Measurements from ENCODE around the gene PGAM2. TPM values are rescaled to one million over a fixed set of nuclear protein-coding genes. Genes with fewer than 3 reads are reported as not detected.

The PGAM2 gene
- total RNA-seq, 1 experiment from 2014 or later, result 2.7 TPM

- peak; percentile 17 for DNase-seq
- H3K27me3 ChIP-seq (ENCODE audit: control insufficient read depth, insufficient read depth, low read length), result no peaks in the 10 kb centered on the region
- H3K36me3 ChIP-seq (replicated peaks; ENCODE audit: control insufficient read depth, insufficient read depth, low read length), result peaks cover 13% of the 10 kb centered on the region
- no peak overlapping the region for H3K4me3 ChIP-seq (ENCODE audit: insufficient read depth, low read depth, low read length)
These were observed 6.6 kb downstream of the PGAM2 start for GRCh38 chr7:44058759-44059218.

- H3K4me3 ChIP-seq (ENCODE audit: insufficient read depth, low read depth, low read length), result no peak overlapping the region
- peak; percentile 36 for DNase-seq
- peaks cover 13% of the 10 kb centered on the region for H3K36me3 ChIP-seq (replicated peaks; ENCODE audit: control insufficient read depth, insufficient read depth, low read length)
- H3K27me3 ChIP-seq (ENCODE audit: control insufficient read depth, insufficient read depth, low read length), result no peaks in the 10 kb centered on the region
These were observed 7.3 kb downstream of the PGAM2 start for GRCh38 chr7:44057849-44058758.

- Histone ChIP-seq H3K36me3 (replicated peaks; ENCODE audit: control insufficient read depth, insufficient read depth, low read length) (peaks cover 13% of the 10 kb centered on the region), H3K4me3 (ENCODE audit: insufficient read depth, low read depth, low read length) (no peak overlapping the region), H3K27me3 (ENCODE audit: control insufficient read depth, insufficient read depth, low read length) (no peaks in the 10 kb centered on the region)
- peak; percentile 20 for DNase-seq
These were observed 8.1 kb downstream of the PGAM2 start for GRCh38 chr7:44057181-44057848.

- Histone ChIP-seq H3K4me3 (ENCODE audit: insufficient read depth, low read depth, low read length) (no peak overlapping the region), H3K36me3 (replicated peaks; ENCODE audit: control insufficient read depth, insufficient read depth, low read length) (peaks cover 15% of the 10 kb centered on the region), H3K27me3 (ENCODE audit: control insufficient read depth, insufficient read depth, low read length) (no peaks in the 10 kb centered on the region)
- peak; percentile 23 for DNase-seq
These were observed 8.7 kb downstream of the PGAM2 start for GRCh38 chr7:44056681-44057080.

GRCh38 chr7:44052771-44053365, 12.5 kb downstream of the PGAM2 start:
- Histone ChIP-seq H3K4me3 (ENCODE audit: insufficient read depth, low read depth, low read length) (no peak overlapping the region), H3K36me3 (replicated peaks; ENCODE audit: control insufficient read depth, insufficient read depth, low read length) (peaks cover 11% of the 10 kb centered on the region), H3K27me3 (ENCODE audit: control insufficient read depth, insufficient read depth, low read length) (no peaks in the 10 kb centered on the region)
- DNase-seq, result peak; percentile 23

- Histone ChIP-seq H3K4me3 (ENCODE audit: insufficient read depth, low read depth, low read length) (no peak overlapping the region), H3K36me3 (replicated peaks; ENCODE audit: control insufficient read depth, insufficient read depth, low read length) (peaks cover 7% of the 10 kb centered on the region), H3K27me3 (ENCODE audit: control insufficient read depth, insufficient read depth, low read length) (no peaks in the 10 kb centered on the region)
- DNase-seq, result no peak
These were observed 13.7 kb downstream of the PGAM2 start for GRCh38 chr7:44051611-44052220.

GRCh38 chr7:44050915-44051560, 14.3 kb downstream of the PGAM2 start:
- peaks cover 7% of the 10 kb centered on the region for H3K36me3 ChIP-seq (replicated peaks; ENCODE audit: control insufficient read depth, insufficient read depth, low read length)
- no peak for DNase-seq
- H3K4me3 ChIP-seq (ENCODE audit: insufficient read depth, low read depth, low read length), result no peak overlapping the region
- no peaks in the 10 kb centered on the region for H3K27me3 ChIP-seq (ENCODE audit: control insufficient read depth, insufficient read depth, low read length)

- Histone ChIP-seq H3K4me3 (ENCODE audit: insufficient read depth, low read depth, low read length) (no peak overlapping the region), H3K27me3 (ENCODE audit: control insufficient read depth, insufficient read depth, low read length) (no peaks in the 10 kb centered on the region), H3K36me3 (replicated peaks; ENCODE audit: control insufficient read depth, insufficient read depth, low read length) (peaks cover 7% of the 10 kb centered on the region)
- DNase-seq, result no peak
These were observed 15.0 kb downstream of the PGAM2 start for GRCh38 chr7:44050121-44050914.

- H3K36me3 ChIP-seq (replicated peaks; ENCODE audit: control insufficient read depth, insufficient read depth, low read length), result peaks cover 7% of the 10 kb centered on the region
- no peak for DNase-seq
- no peak overlapping the region for H3K4me3 ChIP-seq (ENCODE audit: insufficient read depth, low read depth, low read length)
- no peaks in the 10 kb centered on the region for H3K27me3 ChIP-seq (ENCODE audit: control insufficient read depth, insufficient read depth, low read length)
These were observed 17.2 kb downstream of the PGAM2 start for GRCh38 chr7:44048031-44048795.

- H3K36me3 ChIP-seq (replicated peaks; ENCODE audit: control insufficient read depth, insufficient read depth, low read length), result peaks cover 3% of the 10 kb centered on the region
- no peak for DNase-seq
- no peaks in the 10 kb centered on the region for H3K27me3 ChIP-seq (ENCODE audit: control insufficient read depth, insufficient read depth, low read length)
- H3K4me3 ChIP-seq (ENCODE audit: insufficient read depth, low read depth, low read length), result no peak overlapping the region
These were observed 18.9 kb downstream of the PGAM2 start for GRCh38 chr7:44046321-44047061.

GRCh38 chr7:44045226-44046014, 19.9 kb downstream of the PGAM2 start:
- H3K36me3 ChIP-seq (replicated peaks; ENCODE audit: control insufficient read depth, insufficient read depth, low read length), result peaks cover 1% of the 10 kb centered on the region
- H3K27me3 ChIP-seq (ENCODE audit: control insufficient read depth, insufficient read depth, low read length), result peaks cover 3% of the 10 kb centered on the region
- peak overlapping the region; percentile 88 for H3K4me3 ChIP-seq (ENCODE audit: insufficient read depth, low read depth, low read length)
- DNase-seq, result no peak
